ENCODE data around the gene USP17L20. TPM values are rescaled to one million over a fixed set of nuclear protein-coding genes. Genes with fewer than 3 reads are reported as not detected.

Gene USP17L20, protein sequence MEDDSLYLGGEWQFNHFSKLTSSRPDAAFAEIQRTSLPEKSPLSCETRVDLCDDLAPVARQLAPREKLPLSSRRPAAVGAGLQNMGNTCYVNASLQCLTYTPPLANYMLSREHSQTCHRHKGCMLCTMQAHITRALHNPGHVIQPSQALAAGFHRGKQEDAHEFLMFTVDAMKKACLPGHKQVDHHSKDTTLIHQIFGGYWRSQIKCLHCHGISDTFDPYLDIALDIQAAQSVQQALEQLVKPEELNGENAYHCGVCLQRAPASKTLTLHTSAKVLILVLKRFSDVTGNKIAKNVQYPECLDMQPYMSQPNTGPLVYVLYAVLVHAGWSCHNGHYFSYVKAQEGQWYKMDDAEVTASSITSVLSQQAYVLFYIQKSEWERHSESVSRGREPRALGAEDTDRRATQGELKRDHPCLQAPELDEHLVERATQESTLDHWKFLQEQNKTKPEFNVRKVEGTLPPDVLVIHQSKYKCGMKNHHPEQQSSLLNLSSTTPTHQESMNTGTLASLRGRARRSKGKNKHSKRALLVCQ
- not detected in 2 replicates for total RNA-seq

DNA sequence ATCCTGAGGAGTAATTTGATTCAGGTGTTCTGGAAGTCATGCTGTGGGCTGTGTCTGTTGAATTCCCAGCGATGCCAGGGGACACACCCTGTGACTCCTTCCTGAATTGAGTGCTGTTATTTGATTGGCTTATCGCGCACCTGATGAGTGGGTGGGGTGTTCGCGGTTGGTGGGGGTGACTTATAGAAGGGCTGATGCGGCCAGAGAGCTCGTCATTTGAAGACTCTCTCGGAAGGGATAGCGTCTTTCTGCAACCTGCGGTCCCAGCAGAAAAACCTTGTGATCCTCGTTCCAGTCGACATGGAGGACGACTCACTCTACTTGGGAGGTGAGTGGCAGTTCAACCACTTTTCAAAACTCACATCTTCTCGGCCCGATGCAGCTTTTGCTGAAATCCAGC lies at the start of gene USP17L20:
USP17L20 (plus strand) TSS at position 301 of the 400 bp plus-strand sequence; CDS start at position 301, 0 bp downstream.

DNA sequence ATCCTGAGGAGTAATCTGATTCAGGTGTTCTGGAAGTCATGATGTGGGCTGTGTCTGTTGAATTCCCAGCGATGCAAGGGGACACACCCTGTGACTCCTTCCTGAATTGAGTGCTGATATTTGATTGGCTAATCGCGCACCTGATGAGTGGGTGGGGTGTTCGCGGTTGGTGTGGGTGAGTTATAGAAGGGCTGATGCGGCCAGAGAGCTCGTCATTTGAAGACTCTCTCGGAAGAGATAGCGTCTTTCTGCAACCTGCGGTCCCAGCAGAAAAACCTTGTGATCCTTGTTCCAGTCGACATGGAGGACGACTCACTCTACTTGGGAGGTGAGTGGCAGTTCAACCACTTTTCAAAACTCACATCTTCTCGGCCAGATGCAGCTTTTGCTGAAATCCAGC lies 47.6 kb upstream of the USP17L20 start, which contains the start of gene USP17L10:
USP17L10 (plus strand) TSS at position 301 of the 400 bp plus-strand sequence; CDS start at position 301, 0 bp downstream.

DNA sequence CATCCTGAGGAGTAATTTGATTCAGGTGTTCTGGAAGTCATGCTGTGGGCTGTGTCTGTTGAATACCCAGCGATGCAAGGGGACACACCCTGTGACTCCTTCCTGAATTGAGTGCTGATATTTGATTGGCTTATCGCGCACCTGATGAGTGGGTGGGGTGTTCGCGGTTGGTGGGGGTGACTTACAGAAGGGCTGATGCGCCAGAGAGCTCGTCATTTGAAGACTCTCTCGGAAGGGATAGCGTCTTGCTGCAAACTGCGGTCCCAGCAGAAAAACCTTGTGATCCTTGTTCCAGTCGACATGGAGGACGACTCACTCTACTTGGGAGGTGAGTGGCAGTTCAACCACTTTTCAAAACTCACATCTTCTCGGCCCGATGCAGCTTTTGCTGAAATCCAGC lies 42.8 kb upstream of the USP17L20 start, which contains the start of gene USP17L11:
USP17L11 (plus strand) TSS at position 301 of the 400 bp plus-strand sequence; CDS start at position 301, 0 bp downstream.

DNA sequence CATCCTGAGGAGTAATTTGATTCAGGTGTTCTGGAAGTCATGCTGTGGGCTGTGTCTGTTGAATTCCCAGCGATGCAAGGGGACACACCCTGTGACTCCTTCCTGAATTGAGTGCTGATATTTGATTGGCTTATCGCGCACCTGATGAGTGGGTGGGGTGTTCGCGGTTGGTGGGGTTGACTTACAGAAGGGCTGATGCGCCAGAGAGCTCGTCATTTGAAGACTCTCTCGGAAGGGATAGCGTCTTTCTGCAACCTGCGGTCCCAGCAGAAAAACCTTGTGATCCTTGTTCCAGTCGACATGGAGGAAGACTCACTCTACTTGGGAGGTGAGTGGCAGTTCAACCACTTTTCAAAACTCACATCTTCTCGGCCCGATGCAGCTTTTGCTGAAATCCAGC lies 38.1 kb upstream of the USP17L20 start, which contains the start of gene USP17L12:
USP17L12 (plus strand) TSS at position 301 of the 400 bp plus-strand sequence; CDS start at position 301, 0 bp downstream.

DNA sequence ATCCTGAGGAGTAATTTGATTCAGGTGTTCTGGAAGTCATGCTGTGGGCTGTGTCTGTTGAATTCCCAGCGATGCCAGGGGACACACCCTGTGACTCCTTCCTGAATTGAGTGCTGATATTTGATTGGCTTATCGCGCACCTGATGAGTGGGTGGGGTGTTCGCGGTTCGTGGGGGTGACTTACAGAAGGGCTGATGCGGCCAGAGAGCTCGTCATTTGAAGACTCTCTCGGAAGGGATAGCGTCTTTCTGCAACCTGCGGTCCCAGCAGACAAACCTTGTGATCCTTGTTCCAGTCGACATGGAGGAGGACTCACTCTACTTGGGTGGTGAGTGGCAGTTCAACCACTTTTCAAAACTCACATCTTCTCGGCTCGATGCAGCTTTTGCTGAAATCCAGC lies 33.3 kb upstream of the USP17L20 start, which contains the start of gene USP17L13:
USP17L13 (plus strand) TSS at position 301 of the 400 bp plus-strand sequence; CDS start at position 301, 0 bp downstream.

DNA sequence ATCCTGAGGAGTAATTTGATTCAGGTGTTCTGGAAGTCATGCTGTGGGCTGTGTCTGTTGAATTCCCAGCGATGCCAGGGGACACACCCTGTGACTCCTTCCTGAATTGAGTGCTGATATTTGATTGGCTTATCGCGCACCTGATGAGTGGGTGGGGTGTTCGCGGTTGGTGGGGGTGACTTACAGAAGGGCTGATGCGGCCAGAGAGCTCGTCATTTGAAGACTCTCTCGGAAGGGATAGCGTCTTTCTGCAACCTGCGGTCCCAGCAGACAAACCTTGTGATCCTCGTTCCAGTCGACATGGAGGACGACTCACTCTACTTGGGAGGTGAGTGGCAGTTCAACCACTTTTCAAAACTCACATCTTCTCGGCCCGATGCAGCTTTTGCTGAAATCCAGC lies 23.8 kb upstream of the USP17L20 start, which contains the start of gene USP17L15:
USP17L15 (plus strand) TSS at position 301 of the 400 bp plus-strand sequence; CDS start at position 301, 0 bp downstream.

DNA sequence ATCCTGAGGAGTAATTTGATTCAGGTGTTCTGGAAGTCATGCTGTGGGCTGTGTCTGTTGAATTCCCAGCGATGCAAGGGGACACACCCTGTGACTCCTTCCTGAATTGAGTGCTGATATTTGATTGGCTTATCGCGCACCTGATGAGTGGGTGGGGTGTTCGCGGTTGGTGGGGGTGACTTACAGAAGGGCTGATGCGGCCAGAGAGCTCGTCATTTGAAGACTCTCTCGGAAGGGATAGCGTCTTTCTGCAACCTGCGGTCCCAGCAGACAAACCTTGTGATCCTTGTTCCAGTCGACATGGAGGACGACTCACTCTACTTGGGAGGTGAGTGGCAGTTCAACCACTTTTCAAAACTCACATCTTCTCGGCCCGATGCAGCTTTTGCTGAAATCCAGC lies 14.3 kb upstream of the USP17L20 start, which contains the start of gene USP17L17:
USP17L17 (plus strand) TSS at position 301 of the 400 bp plus-strand sequence; CDS start at position 301, 0 bp downstream.

DNA sequence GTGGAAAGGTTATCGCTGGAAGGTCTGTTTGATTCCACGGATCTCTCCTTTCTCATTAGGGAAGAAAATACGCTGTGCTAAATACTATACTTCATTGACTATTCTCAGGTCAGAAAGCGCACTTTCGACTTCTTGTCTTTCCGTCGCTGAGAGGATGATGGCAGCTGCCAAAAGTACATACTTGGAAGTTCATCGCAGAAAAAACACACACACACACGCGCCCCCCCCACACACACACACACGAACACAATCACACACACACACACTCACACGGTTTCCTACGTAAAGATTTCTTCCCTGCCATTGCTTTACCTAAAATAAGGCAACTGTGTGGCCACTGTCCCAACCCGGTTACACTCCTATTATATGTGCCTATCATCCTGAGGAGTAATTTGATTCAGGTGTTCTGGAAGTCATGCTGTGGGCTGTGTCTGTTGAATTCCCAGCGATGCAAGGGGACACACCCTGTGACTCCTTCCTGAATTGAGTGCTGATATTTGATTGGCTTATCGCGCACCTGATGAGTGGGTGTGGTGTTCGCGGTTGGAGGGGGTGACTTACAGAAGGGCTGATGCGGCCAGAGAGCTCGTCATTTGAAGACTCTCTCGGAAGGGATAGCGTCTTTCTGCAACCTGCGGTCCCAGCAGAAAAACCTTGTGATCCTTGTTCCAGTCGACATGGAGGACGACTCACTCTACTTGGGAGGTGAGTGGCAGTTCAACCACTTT lies 9.8 kb upstream of the USP17L20 start, which contains the start of gene USP17L18:
USP17L18 (plus strand) TSS at position 678 of the 728 bp plus-strand sequence; CDS start at position 678, 0 bp downstream.

DNA sequence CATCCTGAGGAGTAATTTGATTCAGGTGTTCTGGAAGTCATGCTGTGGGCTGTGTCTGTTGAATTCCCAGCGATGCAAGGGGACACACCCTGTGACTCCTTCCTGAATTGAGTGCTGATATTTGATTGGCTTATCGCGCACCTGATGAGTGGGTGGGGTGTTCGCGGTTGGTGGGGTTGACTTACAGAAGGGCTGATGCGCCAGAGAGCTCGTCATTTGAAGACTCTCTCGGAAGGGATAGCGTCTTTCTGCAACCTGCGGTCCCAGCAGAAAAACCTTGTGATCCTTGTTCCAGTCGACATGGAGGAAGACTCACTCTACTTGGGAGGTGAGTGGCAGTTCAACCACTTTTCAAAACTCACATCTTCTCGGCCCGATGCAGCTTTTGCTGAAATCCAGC lies 4.8 kb upstream of the USP17L20 start, which contains the start of gene USP17L19:
USP17L19 (plus strand) TSS at position 301 of the 400 bp plus-strand sequence; CDS start at position 301, 0 bp downstream.

DNA sequence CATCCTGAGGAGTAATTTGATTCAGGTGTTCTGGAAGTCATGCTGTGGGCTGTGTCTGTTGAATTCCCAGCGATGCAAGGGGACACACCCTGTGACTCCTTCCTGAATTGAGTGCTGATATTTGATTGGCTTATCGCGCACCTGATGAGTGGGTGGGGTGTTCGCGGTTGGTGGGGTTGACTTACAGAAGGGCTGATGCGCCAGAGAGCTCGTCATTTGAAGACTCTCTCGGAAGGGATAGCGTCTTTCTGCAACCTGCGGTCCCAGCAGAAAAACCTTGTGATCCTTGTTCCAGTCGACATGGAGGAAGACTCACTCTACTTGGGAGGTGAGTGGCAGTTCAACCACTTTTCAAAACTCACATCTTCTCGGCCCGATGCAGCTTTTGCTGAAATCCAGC lies 4.6 kb downstream of the USP17L20 start, which contains the start of gene USP17L21:
USP17L21 (plus strand) TSS at position 301 of the 400 bp plus-strand sequence; CDS start at position 301, 0 bp downstream.

DNA sequence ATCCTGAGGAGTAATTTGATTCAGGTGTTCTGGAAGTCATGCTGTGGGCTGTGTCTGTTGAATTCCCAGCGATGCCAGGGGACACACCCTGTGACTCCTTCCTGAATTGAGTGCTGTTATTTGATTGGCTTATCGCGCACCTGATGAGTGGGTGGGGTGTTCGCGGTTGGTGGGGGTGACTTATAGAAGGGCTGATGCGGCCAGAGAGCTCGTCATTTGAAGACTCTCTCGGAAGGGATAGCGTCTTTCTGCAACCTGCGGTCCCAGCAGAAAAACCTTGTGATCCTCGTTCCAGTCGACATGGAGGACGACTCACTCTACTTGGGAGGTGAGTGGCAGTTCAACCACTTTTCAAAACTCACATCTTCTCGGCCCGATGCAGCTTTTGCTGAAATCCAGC lies 9.4 kb downstream of the USP17L20 start, which contains the start of gene USP17L22:
USP17L22 (plus strand) TSS at position 301 of the 400 bp plus-strand sequence; CDS start at position 301, 0 bp downstream.

Other genes with a start within 250 kb of the USP17L20 start
- not detected in 2 replicates for gene FAM90A26, start 87.7 kb upstream of the USP17L20 start, total RNA-seq
- gene USP17L10, start 47.5 kb upstream of the USP17L20 start, total RNA-seq, result not detected in 2 replicates
- not detected in 2 replicates for gene USP17L11, start 42.7 kb upstream of the USP17L20 start, total RNA-seq
- not detected in 2 replicates for gene USP17L12, start 38.0 kb upstream of the USP17L20 start, total RNA-seq
- not detected in 2 replicates for gene USP17L13, start 33.2 kb upstream of the USP17L20 start, total RNA-seq
- not detected in 2 replicates for gene USP17L15, start 23.7 kb upstream of the USP17L20 start, total RNA-seq
- not detected in 2 replicates for gene USP17L17, start 14.2 kb upstream of the USP17L20 start, total RNA-seq
- gene USP17L18, start 9.5 kb upstream of the USP17L20 start, total RNA-seq, result not detected in 2 replicates
- not detected in 2 replicates for gene USP17L19, start 4.7 kb upstream of the USP17L20 start, total RNA-seq
- not detected in 2 replicates for gene USP17L21, start 4.7 kb downstream of the USP17L20 start, total RNA-seq
- not detected in 2 replicates for gene USP17L22, start 9.5 kb downstream of the USP17L20 start, total RNA-seq
- gene USP17L24, start 67.0 kb downstream of the USP17L20 start, total RNA-seq, result not detected in 2 replicates
- not detected in 2 replicates for gene USP17L25, start 71.8 kb downstream of the USP17L20 start, total RNA-seq
- not detected in 2 replicates for gene USP17L26, start 76.5 kb downstream of the USP17L20 start, total RNA-seq
- not detected in 2 replicates for gene USP17L5, start 81.3 kb downstream of the USP17L20 start, total RNA-seq
- not detected in 2 replicates for gene USP17L27, start 86.0 kb downstream of the USP17L20 start, total RNA-seq
- not detected in 2 replicates for gene USP17L28, start 90.8 kb downstream of the USP17L20 start, total RNA-seq
- gene USP17L29, start 95.5 kb downstream of the USP17L20 start, total RNA-seq, result not detected in 2 replicates
- gene USP17L30, start 105.0 kb downstream of the USP17L20 start, total RNA-seq, result not detected in 2 replicates
- gene DEFB131A, start 186.3 kb downstream of the USP17L20 start, total RNA-seq, result not detected in 2 replicates

Data from tracheal epithelial cell (primary cell).